ENCODE results near the gene ADD2.
"Not testable (repeated sequence)": the region's sequence is repeated elsewhere in the genome, so short reads cannot be mapped to it uniquely, and the experiment has no call there.

The ADD2 gene

GRCh38 chr2:70633508-70633907, 134.5 kb downstream of the ADD2 start:
- DNase-seq (ENCODE audit: low spot score) = no peak

GRCh38 chr2:70632966-70633365, 135.0 kb downstream of the ADD2 start:
- DNase-seq (ENCODE audit: low spot score) = no peak

GRCh38 chr2:70632388-70632787, 135.6 kb downstream of the ADD2 start:
- DNase-seq (ENCODE audit: low spot score) = no peak

- DNase-seq (ENCODE audit: low spot score) = no peak
These were observed 137.2 kb downstream of the ADD2 start for GRCh38 chr2:70630761-70631160.

GRCh38 chr2:70627211-70627898, 140.6 kb downstream of the ADD2 start:
- no peak for DNase-seq (ENCODE audit: low spot score)

- DNase-seq (ENCODE audit: low spot score) = no peak
These were observed 141.6 kb downstream of the ADD2 start for GRCh38 chr2:70626254-70626990.

GRCh38 chr2:70621536-70621935, 146.5 kb downstream of the ADD2 start:
- not testable (repeated sequence) for DNase-seq (ENCODE audit: low spot score)

GRCh38 chr2:70620020-70620419, 148.0 kb downstream of the ADD2 start:
- no peak for DNase-seq (ENCODE audit: low spot score)

- no peak for DNase-seq (ENCODE audit: low spot score)
These were observed 148.8 kb downstream of the ADD2 start for GRCh38 chr2:70619167-70619566.

- no peak for DNase-seq (ENCODE audit: low spot score)
These were observed 151.8 kb downstream of the ADD2 start for GRCh38 chr2:70616168-70616694.

- DNase-seq (ENCODE audit: low spot score) = no peak
These were observed 152.8 kb downstream of the ADD2 start for GRCh38 chr2:70615222-70615621.

GRCh38 chr2:70613521-70613920, 154.5 kb downstream of the ADD2 start:
- DNase-seq (ENCODE audit: low spot score) = no peak

GRCh38 chr2:70612574-70612973, 155.4 kb downstream of the ADD2 start:
- no peak for DNase-seq (ENCODE audit: low spot score)

GRCh38 chr2:70608373-70608772, 159.6 kb downstream of the ADD2 start:
- peak; percentile 37 for DNase-seq (ENCODE audit: low spot score)

- peak; percentile 37 for DNase-seq (ENCODE audit: low spot score)
These were observed 160.9 kb downstream of the ADD2 start for GRCh38 chr2:70607121-70607561.

Data from cerebellar cortex (tissue), 1 donor.